EL (cell line): ENCODE results near the gene SIRT7.

Source experiments
- DNase-seq: peaks from one replicate; pipeline ENCODE4 v3.0.0-alpha.2; 2016

Gene SIRT7

GRCh38 chr17:81904600-81905423, 13.2 kb downstream of the SIRT7 start:
- DNase-seq: no peak

GRCh38 chr17:81903896-81904599, 13.9 kb downstream of the SIRT7 start:
- no peak for DNase-seq

DNA sequence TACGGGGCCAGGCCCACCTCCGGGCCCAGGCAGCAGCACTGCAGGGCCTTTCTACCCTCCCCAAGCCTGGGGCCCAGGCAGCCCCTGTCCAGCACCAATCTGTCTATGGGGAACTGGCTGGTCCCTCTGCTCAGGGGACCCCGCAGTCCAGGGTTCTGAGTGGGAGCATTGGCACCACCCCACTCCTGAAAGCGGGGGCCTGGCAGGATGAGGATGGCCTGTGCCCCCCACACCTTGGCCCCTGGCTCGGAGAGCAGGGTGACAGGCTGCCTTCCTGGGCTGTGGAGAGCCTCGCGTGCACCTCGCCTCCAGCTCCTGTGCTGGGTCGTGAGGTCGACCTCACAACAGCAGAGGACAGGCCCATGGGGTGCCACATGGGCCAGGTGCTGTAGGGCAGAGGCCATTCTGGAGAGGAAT, 14.6 kb downstream of the SIRT7 start:
- DNase-seq: no peak

GRCh38 chr17:81902653-81903414, 15.1 kb downstream of the SIRT7 start:
- DNase-seq: no peak

- peak; percentile 23 for DNase-seq
Measured at GRCh38 chr17:81902023-81902652, 15.8 kb downstream of the SIRT7 start, which contains the start of gene NPB. Gene NPB (plus strand): TSS chr17:81902238. CDS start chr17:81902278, 40 bp downstream.

- DNase-seq: no peak
Measured at GRCh38 chr17:81901167-81902022, 16.6 kb downstream of the SIRT7 start.

GRCh38 chr17:81900181-81900820, 17.7 kb downstream of the SIRT7 start:
- DNase-seq: no peak

DNA sequence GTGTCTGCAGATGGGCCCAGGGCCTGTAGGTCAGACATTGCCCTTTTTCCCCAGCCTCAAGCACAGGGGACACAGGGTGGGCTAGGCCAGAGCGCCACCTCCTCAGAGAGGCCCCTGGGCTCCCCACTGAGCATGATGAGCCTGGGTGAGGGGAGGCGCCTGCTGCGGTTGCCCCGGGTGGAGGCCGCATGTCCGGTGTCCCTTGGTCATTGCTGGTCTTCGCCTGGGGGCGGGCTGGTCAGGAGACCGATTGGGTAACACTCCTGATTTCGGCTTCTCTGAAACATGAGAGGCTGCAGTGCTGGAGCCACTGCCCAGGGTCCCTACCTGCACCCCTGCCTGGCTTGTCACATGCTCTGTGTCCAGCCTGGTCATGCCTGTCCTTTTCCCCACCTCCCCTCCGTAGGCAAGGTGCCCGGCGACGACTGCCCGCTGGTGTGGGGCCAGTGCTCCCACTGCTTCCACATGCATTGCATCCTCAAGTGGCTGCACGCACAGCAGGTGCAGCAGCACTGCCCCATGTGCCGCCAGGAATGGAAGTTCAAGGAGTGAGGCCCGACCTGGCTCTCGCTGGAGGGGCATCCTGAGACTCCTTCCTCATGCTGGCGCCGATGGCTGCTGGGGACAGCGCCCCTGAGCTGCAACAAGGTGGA, 18.3 kb downstream of the SIRT7 start:
- DNase-seq: no peak

DNA sequence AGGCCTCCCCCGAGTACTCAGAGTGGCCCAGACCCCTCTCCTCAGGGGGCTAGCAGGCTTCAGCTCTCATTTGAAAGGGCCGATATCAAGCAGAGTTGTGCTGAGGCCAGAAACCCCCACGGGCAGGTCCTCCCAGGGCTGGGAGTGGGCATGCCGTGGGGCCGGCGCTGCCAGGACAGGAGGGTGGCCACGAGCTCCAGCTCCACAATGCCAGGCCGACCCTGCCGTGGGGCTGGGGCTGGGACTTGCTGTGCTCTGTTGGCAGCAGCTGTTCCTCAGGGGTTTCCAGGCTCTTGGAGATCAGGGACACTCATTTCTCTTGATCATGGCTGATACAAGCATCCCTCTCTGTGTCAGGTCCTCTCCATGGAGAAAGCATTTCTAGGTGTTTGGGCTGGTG, 19.1 kb downstream of the SIRT7 start:
- no peak for DNase-seq

DNA sequence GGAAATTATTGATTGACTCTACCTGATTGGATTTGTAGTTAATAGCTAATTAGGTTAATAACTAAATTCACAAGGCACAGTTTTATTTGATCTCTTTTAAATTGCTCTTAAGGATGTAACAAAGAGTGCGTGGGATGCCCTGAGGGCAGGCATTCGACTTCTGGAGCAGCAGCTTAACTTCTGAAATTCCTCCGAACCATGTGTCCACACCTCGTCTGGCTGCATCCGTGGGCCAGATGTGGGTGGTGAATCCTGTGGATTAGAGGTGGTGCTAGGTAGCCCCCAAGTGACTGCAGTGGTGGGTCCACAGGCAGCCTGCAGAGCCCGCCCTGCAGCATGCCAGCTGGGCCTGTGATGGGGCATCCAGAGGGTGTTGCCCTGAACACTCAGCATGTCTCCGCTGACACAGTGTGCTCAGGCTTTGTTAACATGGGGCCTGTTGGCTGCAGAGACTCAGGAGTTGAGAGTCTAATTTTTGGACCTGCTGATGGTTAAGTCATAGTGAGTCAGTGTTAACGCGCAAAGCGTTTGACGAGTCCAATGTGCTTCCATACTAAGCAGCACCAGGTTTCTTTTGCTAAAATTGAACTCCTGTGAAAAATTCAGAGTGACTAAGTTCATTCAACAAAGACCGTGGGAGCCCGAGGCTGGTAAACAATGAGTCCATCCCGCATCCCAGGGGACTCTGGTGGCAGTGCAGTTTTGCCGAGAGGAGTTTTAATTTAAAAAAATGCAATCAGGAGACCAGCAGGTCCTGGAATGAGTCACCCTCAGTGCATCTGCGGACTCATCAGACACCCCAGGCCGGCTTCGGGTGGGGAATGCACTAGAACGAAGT, 19.7 kb downstream of the SIRT7 start:
- DNase-seq: peak; percentile 94

DNA sequence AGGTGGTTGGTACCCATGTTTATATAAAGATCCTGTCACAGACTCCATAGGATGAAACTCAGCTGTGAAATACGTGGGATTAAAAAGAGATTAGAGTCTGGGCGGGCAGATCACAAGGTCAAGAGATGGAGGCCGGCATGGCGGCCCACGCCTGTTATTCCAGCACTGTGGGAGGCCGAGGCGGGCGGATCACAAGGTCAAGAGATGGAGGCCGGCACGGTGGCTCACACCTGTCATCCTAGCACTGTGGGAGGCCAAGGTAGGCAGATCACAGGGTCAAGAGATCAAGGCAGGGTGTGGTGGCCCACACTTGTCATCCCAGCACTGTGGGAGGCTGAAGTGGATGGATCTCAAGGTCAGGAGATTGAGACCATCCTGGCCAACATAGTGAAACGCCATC, 22.6 kb downstream of the SIRT7 start:
- no peak for DNase-seq

- DNase-seq: no peak
Measured at GRCh38 chr17:81891303-81891552, 26.7 kb downstream of the SIRT7 start.

DNA sequence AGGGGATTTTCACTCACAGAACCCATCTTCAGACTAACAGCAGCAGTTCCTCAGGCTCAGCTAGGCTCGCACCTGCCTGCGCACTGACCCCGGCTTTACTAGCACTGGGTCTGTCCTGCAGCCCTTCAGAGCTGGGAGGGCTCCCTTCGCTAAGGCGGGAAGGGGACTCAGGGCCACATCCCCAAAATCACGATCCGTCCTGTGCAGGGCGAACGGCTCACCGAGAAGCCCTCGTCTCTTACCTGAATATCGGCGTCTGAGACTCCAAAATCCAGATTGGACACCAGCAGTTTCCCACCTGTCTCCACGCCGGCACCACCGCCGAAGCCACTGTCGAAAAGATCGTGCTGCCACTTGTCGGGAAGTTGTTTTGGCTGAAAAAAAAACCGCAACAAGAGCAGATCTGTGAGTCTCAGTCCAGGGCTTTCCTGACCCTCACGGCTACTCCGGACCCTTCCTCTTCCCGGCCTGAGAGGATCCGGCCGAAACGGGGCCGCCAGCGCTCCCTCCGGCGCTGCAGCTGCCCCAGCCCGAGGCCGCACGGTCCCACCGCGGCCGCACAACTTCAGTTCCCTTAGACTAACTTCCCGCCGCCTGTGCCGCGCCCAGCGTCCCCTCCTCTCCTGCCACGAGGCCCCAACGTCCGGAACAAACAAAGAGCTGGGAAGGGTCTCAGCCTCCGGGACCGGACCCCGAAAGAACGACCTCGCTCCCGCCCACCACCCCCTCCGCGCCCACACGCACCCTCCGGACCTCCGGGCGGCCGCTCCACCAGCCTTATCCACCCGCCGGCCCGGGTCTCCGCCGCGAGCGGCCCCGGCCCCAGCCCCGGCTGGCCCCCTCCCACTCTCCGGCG, 27.3 kb downstream of the SIRT7 start:
- no peak for DNase-seq

GRCh38 chr17:81889602-81890001, 28.4 kb downstream of the SIRT7 start:
- DNase-seq: no peak

- no peak for DNase-seq
Measured at GRCh38 chr17:81888988-81889595, 28.9 kb downstream of the SIRT7 start.

DNA sequence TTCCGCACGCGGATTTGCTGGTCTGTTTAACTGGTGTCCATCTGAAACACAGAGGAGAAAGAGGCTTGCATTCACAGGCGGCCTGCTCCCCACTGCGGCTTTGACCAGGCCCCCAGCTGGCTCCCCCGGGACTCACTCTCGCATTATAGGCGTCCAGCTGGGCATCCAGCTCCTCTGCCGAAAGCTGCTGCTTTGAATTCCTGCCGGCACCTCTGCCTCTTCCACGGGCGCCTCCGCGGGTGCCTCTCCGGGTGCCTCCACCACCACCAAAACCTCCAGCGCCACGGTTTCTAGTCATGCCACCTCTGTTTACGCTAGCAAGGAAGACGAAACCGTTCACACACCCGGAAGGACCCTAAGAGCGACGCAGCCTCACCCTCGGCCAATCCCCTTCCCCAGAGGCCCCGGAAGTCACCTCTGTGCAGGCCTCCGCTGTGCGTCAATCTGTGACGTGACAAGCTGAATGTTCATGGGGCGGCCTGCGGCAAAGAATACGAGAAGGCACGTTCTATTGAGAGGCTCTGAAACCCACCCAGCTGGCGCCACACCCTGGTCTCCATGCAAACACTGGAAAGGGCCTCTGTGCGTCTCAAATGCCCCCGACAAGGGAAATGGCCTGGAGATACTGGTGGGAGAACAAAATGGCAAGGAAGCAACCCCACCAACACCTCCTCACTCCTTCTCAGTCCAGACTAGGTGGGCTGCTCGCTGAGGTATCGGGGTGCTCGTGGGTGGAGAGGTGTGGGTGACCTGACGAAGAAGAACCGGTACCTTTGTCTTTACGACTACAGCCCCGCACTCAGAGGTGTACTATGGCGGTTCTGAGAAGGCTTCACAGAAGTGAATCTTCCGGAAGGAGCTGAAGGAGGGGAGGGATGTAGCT, 29.6 kb downstream of the SIRT7 start:
- DNase-seq: no peak

DNA sequence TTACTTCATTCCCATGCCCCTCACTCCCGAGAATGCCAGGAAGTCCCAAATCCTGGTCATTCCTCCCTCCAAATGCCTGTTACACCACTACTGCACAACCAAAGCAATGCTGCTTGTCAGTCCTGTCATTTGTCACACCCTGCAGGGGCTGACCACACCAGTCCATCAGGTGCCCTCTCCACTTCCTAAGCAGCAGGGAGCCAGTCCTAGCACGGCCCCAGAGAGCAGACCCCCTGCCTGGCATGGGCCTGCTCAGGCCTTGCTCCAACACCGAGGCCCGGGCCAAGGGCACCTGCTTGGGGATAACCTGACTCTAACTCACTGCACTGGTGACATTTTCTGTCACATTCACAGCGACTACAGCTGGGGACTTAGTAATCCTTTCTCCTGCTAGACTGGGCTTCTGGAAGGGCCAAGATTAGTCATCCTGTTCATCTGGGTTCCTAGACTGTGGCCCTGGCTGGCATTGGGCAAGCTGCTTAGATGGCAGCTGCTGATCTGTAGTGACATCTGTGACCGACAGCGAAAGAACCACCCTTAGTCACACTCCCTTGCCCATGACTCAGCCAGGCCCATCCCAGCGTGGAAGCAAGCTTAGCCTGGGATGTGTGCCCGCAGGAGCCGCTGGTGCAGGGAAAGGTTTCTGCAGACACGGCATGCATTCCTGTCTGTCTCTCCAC, 32.0 kb downstream of the SIRT7 start:
- DNase-seq: peak; percentile 80
